Fibroblast of skin of scalp (primary cell): Measurements from ENCODE around the gene DNAL4. TPM values are rescaled to one million over a fixed set of nuclear protein-coding genes. Genes with fewer than 3 reads are reported as not detected.

ENCODE experiments used
- DNase-seq: peaks from one replicate; pipeline ENCODE4 v3.0.0-alpha.2; 2013
- polyA plus RNA-seq, 2 experiments: library from polyadenylated mRNA; unstranded; fragments of 120-200 nt; gene quantifications; one replicate each; pipeline ENCODE4 v1.2.1, GENCODE V29; 2013; ENCODE audit not compliant: insufficient read length in 2 of 2

DNAL4 gene, protein sequence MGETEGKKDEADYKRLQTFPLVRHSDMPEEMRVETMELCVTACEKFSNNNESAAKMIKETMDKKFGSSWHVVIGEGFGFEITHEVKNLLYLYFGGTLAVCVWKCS
- polyA plus RNA-seq (2013, experiment 1 of 2; ENCODE audit: insufficient read length): 17.0 TPM
- polyA plus RNA-seq (2013, experiment 2 of 2; ENCODE audit: insufficient read length): 17.4 TPM

DNA sequence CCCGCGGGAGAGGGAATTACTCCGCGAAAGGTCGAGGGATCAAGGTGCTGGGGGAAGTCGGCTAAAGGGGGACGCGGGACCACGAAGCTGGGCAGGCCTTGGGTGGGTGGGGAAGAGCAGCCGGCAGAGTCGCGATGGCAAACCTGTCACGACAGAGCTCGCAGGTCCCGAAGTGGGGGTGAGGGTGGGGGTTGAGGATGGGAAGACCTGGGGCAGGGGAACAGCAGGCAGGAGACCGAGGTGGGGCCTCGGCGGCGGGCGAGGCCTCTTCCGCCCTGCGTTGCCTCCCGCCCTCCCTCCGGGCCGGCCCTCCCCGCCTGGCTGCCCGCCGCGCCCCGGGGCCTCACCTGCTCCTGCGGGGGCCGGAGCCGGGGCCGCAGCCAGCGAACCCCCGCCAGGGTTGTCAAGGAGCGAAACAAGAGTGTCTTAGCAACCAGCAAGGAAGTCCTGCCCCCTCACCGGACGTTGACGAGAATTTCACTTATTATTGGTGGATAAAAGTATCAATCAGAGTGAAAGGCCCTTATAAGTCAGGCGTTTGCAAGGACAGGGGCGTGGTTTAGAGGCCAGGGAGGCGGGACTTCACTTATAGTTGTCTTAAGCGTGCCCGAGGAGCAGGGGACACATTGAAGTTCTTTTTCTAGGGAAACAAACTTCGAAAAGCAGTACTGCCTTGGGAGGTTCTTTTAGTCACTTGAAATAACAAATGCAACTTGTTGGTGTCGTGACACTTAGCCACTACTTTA is at the start of gene DNAL4:
Gene DNAL4 (minus strand): TSS at position 423 of the 746 bp plus-strand sequence. CDS start 11,412 bp downstream, outside the sequence.
- peak; percentile 98 for DNase-seq

- DNase-seq: peak; percentile 77
Observed at GRCh38 chr22:38843201-38843656, 49.3 kb upstream of the DNAL4 start.

DNA sequence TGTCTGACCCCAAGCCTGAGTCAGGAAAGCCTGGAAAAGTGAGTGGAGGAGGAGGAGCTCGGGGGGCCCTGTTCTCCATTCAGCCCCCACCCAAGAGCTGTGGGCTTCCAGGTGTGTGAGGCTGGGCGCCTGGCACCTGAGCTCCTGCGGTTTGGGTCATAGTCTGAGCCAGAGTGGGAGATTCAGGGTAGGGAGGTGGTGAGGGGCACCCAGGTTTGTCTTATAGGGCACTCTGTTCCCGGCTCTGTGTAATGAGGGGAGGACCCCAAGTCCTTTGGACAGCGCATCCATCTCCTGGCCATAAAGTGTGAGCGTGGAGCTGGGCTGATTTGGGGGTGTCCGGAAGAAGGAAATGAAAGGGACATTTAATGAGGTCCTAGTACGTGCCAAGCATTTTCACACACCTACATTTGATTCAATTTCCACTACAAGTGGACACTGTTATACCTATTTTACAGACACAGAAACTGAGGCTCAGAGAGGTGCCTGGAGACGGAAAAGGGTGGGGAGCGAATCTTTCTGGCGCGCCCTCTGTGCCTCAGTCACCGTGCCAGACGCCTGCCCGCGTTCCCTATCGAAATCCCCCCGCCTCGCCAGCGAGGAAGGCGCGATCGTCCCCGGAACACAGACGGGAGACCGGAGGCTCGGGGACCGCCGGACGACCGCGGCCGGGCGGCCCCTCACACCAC is 48.7 kb upstream of the DNAL4 start:
- no peak for DNase-seq

DNA sequence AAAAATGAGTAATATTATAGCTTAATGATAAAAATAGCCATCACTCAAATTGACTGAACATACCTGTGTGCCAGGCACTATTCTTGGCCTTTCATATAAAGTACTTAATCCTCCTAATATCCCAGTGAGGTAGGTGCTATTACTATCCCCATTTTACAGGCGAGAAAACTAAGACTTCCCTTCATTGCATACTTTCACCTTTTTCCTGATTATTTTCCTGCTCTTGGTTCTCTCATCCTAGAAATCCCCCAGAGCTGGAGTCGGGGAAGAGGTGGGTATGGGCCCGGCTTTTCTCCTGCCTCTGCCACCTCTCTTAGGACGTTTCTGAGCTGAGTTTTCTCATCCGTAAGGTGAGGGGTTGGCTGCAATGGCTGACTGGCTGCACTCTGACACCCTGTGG is 47.7 kb upstream of the DNAL4 start:
- no peak for DNase-seq

- DNase-seq: no peak
Observed at GRCh38 chr22:38841211-38841610, 47.3 kb upstream of the DNAL4 start.

GRCh38 chr22:38840129-38840528 is 46.2 kb upstream of the DNAL4 start:
- DNase-seq: no peak

DNA sequence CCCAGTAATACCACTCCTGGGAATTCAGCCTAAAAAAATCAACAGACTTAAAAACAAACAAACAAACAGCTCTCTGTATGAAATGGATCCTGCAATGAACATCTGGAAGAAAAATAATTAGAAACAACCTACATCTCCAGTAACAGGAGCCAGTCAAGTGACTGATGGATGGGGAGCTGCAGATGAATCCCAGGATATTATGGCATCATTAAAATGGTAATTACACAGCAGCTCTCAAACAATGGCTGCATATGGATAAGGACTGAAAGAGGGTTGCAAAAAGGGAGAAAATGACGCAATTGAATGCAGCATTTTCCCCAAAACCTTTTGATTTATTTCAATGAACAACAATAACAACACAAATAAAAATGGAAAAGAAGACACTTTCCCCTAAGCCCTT is 45.7 kb upstream of the DNAL4 start:
- DNase-seq: no peak

- DNase-seq: no peak
Observed at GRCh38 chr22:38837414-38837928, 43.5 kb upstream of the DNAL4 start.

DNA sequence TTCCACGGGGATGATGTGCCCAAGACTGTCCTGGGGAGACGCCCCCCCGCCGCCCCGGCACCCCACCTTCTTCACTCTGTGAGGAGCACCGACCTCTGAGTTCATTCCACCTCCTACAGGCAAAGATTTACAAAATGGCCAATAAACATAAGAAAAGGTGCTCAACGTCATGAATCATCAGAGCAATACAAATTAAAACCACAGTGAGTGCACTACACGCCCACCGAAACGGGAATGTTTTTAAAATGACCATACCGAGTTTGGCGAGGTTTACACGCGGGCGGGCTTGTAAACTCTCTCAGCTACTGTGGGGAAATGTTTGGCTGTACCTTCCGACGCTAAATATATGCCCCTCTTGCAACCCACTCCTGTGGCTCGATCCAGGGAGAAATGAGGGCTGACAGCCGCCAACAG is 42.0 kb upstream of the DNAL4 start:
- no peak for DNase-seq

GRCh38 chr22:38834991-38835390 is 41.0 kb upstream of the DNAL4 start:
- no peak for DNase-seq

GRCh38 chr22:38834215-38834953 is 40.4 kb upstream of the DNAL4 start:
- no peak for DNase-seq

DNA sequence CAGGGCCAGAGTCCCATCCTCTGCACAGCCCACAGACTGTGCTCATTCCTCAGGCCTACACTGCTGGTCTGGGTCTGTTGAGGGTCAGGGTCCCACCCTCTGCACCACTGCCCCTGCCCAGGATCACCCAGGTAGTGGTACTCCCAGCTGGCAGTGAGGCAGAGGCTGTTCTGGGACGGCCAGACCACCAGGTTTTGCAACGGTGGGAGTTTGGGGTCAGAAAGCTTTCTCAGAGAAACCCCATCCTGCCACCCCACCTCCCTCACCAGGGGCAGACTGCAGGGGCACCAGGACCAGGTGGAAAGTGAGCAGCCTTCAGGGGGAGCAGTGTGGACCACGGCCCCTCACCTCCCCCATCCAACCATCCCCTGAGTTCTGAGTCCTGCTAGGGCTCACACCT is 39.1 kb upstream of the DNAL4 start:
- no peak for DNase-seq

GRCh38 chr22:38832005-38832978 is 38.3 kb upstream of the DNAL4 start:
- no peak for DNase-seq

DNA sequence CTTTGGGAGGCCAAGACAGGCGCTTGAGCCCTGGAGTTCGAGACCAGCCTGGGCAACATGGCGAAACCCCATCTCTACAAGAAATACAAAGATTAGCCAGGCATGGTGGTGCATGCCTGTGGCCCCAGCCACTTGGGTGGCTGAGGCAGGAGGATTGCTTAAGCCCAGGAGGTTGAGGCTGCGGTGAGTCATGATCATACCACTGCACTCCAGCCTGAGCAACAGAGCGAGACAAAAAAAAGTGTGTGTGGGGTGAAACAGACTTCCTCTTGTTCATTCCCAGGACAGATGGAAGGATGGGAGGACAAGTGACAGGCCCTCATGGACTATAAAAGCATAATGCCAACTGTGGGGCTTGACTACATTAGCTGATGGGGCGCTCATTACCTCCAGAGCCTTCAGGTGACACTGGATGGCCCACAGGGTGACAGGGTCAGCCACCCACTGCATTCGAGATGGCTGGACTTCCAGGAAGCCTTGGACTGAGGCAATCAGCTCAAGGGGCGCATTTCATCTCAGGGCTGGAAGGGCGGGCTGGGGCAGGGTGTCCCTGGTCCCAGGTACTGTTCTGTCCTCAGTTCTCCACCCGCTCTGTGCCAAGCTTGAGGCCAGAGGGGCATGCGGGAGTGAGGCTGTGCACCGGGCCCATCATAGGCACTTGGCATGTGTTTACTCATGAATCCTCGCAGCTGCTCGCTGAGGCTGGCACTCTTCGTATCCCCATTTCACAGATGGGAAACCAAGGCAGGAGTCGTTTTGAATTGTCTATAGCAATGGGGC is 37.4 kb upstream of the DNAL4 start:
- DNase-seq: peak; percentile 66

DNA sequence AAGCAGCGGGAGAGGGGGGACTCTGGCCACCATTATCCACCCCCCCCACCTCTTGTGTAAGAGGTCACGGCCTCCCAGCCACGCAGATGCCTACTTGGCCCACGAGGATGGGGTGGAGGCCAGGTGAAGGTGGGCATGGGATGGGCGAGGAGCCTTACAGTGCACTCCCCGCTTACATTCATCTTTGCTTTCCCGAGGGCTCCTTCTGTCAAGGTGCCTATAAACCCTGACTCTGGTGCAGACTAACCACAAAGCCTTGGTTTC is 36.8 kb upstream of the DNAL4 start:
- no peak for DNase-seq

GRCh38 chr22:38830026-38830844 is 36.3 kb upstream of the DNAL4 start:
- DNase-seq: no peak

- peak; percentile 40 for DNase-seq
Observed at GRCh38 chr22:38829485-38829884, 35.5 kb upstream of the DNAL4 start.

DNA sequence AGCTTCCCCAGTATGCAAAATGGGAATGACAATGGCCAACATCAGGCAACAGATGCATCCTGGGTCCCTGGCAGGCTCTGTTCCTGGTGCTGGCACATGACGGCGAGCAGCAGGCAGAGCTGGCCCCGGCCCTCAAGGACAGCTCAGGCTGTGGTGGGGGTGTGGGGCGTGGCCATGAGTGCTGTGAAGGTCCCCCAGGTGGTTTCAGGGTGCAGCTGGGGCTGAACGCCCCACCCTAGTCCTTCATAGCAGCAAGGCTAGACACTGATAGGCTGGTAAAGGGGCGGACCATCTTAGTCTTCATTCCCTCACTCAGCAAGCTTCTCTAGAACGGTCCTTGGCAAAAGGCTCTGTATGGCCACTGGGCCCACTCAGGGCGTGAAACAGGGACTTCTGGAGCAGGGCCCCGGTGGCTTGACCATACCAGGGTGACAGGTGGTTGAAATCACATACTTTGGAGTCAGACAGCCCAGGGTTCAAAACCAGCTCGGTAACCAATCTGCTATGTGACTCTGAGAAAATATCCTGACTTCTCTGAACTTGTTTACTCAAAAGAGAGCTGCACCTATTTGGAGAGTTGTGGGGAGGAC is 34.8 kb upstream of the DNAL4 start:
- DNase-seq: no peak

GRCh38 chr22:38828191-38828590 is 34.2 kb upstream of the DNAL4 start:
- DNase-seq: no peak

- DNase-seq: no peak
Observed at GRCh38 chr22:38827510-38827909, 33.6 kb upstream of the DNAL4 start.
